Endothelial cell of umbilical vein (primary cell): ENCODE measurements around the gene RCOR1. TPM values are rescaled to one million over a fixed set of nuclear protein-coding genes. Genes with fewer than 3 reads are reported as not detected.

ENCODE experiments used
- BruUV-seq: library from RNA; stranded (reverse); fragments of 400-500 nt; replicated peaks from 2 replicates; lab custom pipeline; 2021; lab: Mats Ljungman, UMichigan
- CTCF ChIA-PET: fragments of 300-600, 350-600 bp; sonication (Branson Sonifier 250); formaldehyde crosslinking; loops from one replicate; lab custom pipeline; 2021; ENCODE audit warnings: antibody characterized with exemption, inconsistent platforms; lab: Charles Lee
- POLR2A ChIA-PET: fragments of 300-600, 350-600 bp; sonication (Branson Sonifier 250); formaldehyde crosslinking; loops from one replicate; lab custom pipeline; 2021; ENCODE audit warnings: antibody characterized with exemption, inconsistent platforms; lab: Charles Lee
- DNase-seq: peaks from one replicate; pipeline ENCODE4 v3.0.0-alpha.2; 2011; ENCODE audit warnings: low read depth, low spot score
- FAIRE-seq: peaks from 2 replicates; lab custom pipeline; 2011; peaks lifted over from hg19 to GRCh38; lab: Jason Lieb, UNC
- H2AFZ ChIP-seq: 2 replicates; pipeline ENCODE4 v1.6.0; 2012; ENCODE audit warnings: low read depth, low read length, control low read depth, inconsistent platforms
- H3K27ac ChIP-seq: 2 replicates; pipeline ENCODE4 v1.5.1; 2011; ENCODE audit warnings: low read depth, mild to moderate bottlenecking, control low read depth, low read length, moderate library complexity; ENCODE audit not compliant: insufficient read depth
- H3K27me3 ChIP-seq, 2 experiments: 2 replicates each; pipeline versions ENCODE4 v1.6.0 to v1.6.1; 2011; ENCODE audit warnings: low read length in 2 of 2, mixed read lengths in 1 of 2; ENCODE audit not compliant: control insufficient read depth in 2 of 2, insufficient read depth in 2 of 2
- H3K36me3 ChIP-seq, 2 experiments: 2 replicates in 1 of 2; 3 replicates in 1 of 2; pipeline ENCODE4 v1.5.1; 2011; ENCODE audit warnings: low read length in 2 of 2, mild to moderate bottlenecking in 1 of 2, moderate library complexity in 1 of 2; ENCODE audit not compliant: control insufficient read depth in 2 of 2, insufficient read depth in 2 of 2; ENCODE audit errors: extremely low read depth in 1 of 2
- H3K4me1 ChIP-seq: 3 replicates; pipeline ENCODE4 v1.5.1; 2011; ENCODE audit warnings: mild to moderate bottlenecking, low read length; ENCODE audit not compliant: control insufficient read depth, insufficient read depth; ENCODE audit errors: extremely low read depth
- H3K4me2 ChIP-seq: 2 replicates; pipeline ENCODE4 v1.6.1; 2011; ENCODE audit warnings: low read length, control low read depth, mixed read lengths; ENCODE audit not compliant: insufficient read depth
- H3K4me3 ChIP-seq, 3 experiments: fragments of 200-600 bp in 1 of 3; sonication (generic), shearing (Covaris generic) in 1 of 3; replicated peaks in 1 of 3; 2 replicates each; pipeline ENCODE4 v1.5.1; 2011 to 2016; ENCODE audit warnings: control low read depth in 3 of 3, low read length in 3 of 3, mild to moderate bottlenecking in 2 of 3, inconsistent platforms in 1 of 3, low read depth in 1 of 3, moderate library complexity in 1 of 3; ENCODE audit not compliant: insufficient read depth in 1 of 3
- H3K79me2 ChIP-seq: 2 replicates; pipeline ENCODE4 v1.6.0; 2012; ENCODE audit warnings: low read length, inconsistent platforms; ENCODE audit not compliant: control insufficient read depth, insufficient read depth
- H3K9ac ChIP-seq: replicated peaks from 2 replicates; pipeline ENCODE3; 2011; ENCODE audit warnings: low read length, control low read depth; ENCODE audit not compliant: insufficient read depth; ENCODE audit errors: extremely low read depth
- H3K9me1 ChIP-seq: replicated peaks from 3 replicates; pipeline ENCODE4 v1.6.0; 2011; ENCODE audit warnings: mild to moderate bottlenecking, low read length; ENCODE audit not compliant: control insufficient read depth, insufficient read depth; ENCODE audit errors: extremely low read depth
- H3K9me3 ChIP-seq: replicated peaks from 2 replicates; pipeline ENCODE4 v1.5.1; 2012; ENCODE audit warnings: low read length, inconsistent platforms; ENCODE audit not compliant: control insufficient read depth, insufficient read depth
- H4K20me1 ChIP-seq: replicated peaks from 2 replicates; pipeline ENCODE3; 2011; ENCODE audit warnings: mild to moderate bottlenecking, low read length; ENCODE audit not compliant: control insufficient read depth, insufficient read depth; ENCODE audit errors: extremely low read depth
- EZH2 ChIP-seq: IDR thresholded peaks from 2 replicates; pipeline ENCODE4 v1.6.1; 2012; ENCODE audit warnings: borderline replicate concordance, low read depth, mild to moderate bottlenecking, moderate library complexity, low read length, inconsistent platforms; ENCODE audit not compliant: severe bottlenecking
- FOS ChIP-seq: IDR thresholded peaks from 2 replicates; pipeline ENCODE4 v1.6.1; 2011; ENCODE audit warnings: mild to moderate bottlenecking, low read length, moderate library complexity, borderline replicate concordance; ENCODE audit not compliant: insufficient read depth
- GATA2 ChIP-seq: IDR thresholded peaks from 2 replicates; pipeline ENCODE4 v1.7.0; 2011; ENCODE audit warnings: low read depth, mild to moderate bottlenecking, moderate library complexity, mixed read lengths, low read length; ENCODE audit not compliant: insufficient read length, insufficient read depth
- JUN ChIP-seq: IDR thresholded peaks from 2 replicates; pipeline ENCODE4 v1.6.1; 2011; ENCODE audit warnings: borderline replicate concordance, low read depth; ENCODE audit not compliant: insufficient read length, insufficient read depth
- MYC ChIP-seq: IDR thresholded peaks from one replicate; pipeline ENCODE4 v1.6.1; 2011; ENCODE audit warnings: mild to moderate bottlenecking, low read depth, low read length
- POLR2A ChIP-seq: IDR thresholded peaks from 2 replicates; pipeline ENCODE4 v1.6.1; 2012; ENCODE audit warnings: low read depth, mild to moderate bottlenecking, control low read depth, low read length
- POLR2AphosphoS5 ChIP-seq: IDR thresholded peaks from 2 replicates; pipeline ENCODE4 v1.6.1; 2012; ENCODE audit warnings: low read depth, mild to moderate bottlenecking, control low read depth, low read length, moderate library complexity; ENCODE audit not compliant: insufficient read depth
- dilution Hi-C: fragments of 300-500 bp; cut with MboI; formaldehyde crosslinking; loops from one replicate; pipeline ENCODE4 v1.15.0; 2019; ENCODE audit warnings: low sequenced_read_pairs; ENCODE audit not compliant: extremely low pct_ligation_motif_present
- intact Hi-C: fragments of 100-400 bp; cut with micrococcal nuclease; formaldehyde crosslinking; loops from one replicate; pipeline ENCODE4 v1.10.0; 2022
- polyA plus RNA-seq, 4 experiments: library from polyadenylated mRNA; depleted of rRNA in 3 of 4; stranded (reverse) in 3 of 4; unstranded in 1 of 4; fragments of >200 nt; gene quantifications; 2 replicates each; pipeline versions ENCODE4 v1.2.1 to v1.2.3, GENCODE V29; 2011 to 2012; ENCODE audit warnings: missing spikeins in 1 of 4
- total RNA-seq: library from RNA; stranded (reverse); gene quantifications from 2 replicates; pipeline ENCODE4 v1.2.3, GENCODE V29; 2021
- TF ChIP-seq, protein P1 (sequence below): IDR thresholded peaks from 2 replicates; pipeline ENCODE4 v1.6.1; 2011; ENCODE audit not compliant: insufficient read depth, insufficient read length
- TF ChIP-seq, protein P2 (sequence below), 2 donors: IDR thresholded peaks; 1 replicate in 1 of 2; 2 replicates in 1 of 2; pipeline ENCODE4 v1.5.1; 2011; ENCODE audit warnings: low read length in 2 of 2, mild to moderate bottlenecking in 2 of 2, moderate library complexity in 2 of 2, control low read depth in 1 of 2, inconsistent platforms in 1 of 2, low read depth in 1 of 2; ENCODE audit not compliant: insufficient read depth in 1 of 2; ENCODE audit errors: extremely low read depth in 1 of 2

RCOR1 gene
- total and polyA plus RNA-seq, 2 donors (not counting 3 experiments of a cell fraction or from before 2014, with no cell fraction given) = 15.6 to 32.2 TPM

- Histone ChIP-seq H3K4me2 (no peak overlapping the region), H3K4me1 (no peaks in the 10 kb centered on the region), H3K36me3 (no peaks in the 10 kb centered on the region), H3K27ac (no peak overlapping the region), H3K9me1 (no peaks in the 10 kb centered on the region), H4K20me1 (peaks cover 6% of the 10 kb centered on the region), H3K79me2 (peaks cover 84% of the 10 kb centered on the region), H3K9ac (no peak overlapping the region), H3K4me3 (no peak overlapping the region), H3K27me3 (no peaks in the 10 kb centered on the region), H2AFZ (no peak overlapping the region), H3K9me3 (no peaks in the 10 kb centered on the region)
- FAIRE-seq (no peak), DNase-seq (no peak)
- POLR2A ChIA-PET = no interaction called here
- dilution Hi-C loops (no loop called here), intact Hi-C loops (no loop called here)
- CTCF ChIA-PET = interaction anchor here (1.0 to 3.0 kb wide), 3 partner anchors 9 to 91 kb away, joined by 3 to 11 read pairs (median 3); no protein-coding TSS in a partner anchor
- no TSS peak for BruUV-seq
- no peak for TF ChIP-seq POLR2AphosphoS5
- no peak for TF ChIP-seq JUN
- no peak for TF ChIP-seq FOS
- no peak for TF ChIP-seq POLR2A
- no peak for TF ChIP-seq MYC
- TF ChIP-seq, protein P1, sequence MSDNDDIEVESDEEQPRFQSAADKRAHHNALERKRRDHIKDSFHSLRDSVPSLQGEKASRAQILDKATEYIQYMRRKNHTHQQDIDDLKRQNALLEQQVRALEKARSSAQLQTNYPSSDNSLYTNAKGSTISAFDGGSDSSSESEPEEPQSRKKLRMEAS = no peak
- TF ChIP-seq EZH2 = no peak
- TF ChIP-seq, protein P2, sequence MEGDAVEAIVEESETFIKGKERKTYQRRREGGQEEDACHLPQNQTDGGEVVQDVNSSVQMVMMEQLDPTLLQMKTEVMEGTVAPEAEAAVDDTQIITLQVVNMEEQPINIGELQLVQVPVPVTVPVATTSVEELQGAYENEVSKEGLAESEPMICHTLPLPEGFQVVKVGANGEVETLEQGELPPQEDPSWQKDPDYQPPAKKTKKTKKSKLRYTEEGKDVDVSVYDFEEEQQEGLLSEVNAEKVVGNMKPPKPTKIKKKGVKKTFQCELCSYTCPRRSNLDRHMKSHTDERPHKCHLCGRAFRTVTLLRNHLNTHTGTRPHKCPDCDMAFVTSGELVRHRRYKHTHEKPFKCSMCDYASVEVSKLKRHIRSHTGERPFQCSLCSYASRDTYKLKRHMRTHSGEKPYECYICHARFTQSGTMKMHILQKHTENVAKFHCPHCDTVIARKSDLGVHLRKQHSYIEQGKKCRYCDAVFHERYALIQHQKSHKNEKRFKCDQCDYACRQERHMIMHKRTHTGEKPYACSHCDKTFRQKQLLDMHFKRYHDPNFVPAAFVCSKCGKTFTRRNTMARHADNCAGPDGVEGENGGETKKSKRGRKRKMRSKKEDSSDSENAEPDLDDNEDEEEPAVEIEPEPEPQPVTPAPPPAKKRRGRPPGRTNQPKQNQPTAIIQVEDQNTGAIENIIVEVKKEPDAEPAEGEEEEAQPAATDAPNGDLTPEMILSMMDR (IDR thresholded peaks at IDR 0.05; ENCODE audit: extremely low read depth in 1 of 2, insufficient read depth in 1 of 2, low read depth in 1 of 2, low read length in 2 of 2) = no peak
- TF ChIP-seq GATA2 = no peak
Measured at GRCh38 chr14:102603293-102603907, 11.0 kb downstream of the RCOR1 start.
